Measurements from ENCODE around the gene TSPAN16.
A peak's percentile ranks its signal among the peaks of the same experiment; 100 is the strongest.

Gene TSPAN16

GRCh38 chr19:11291415-11291814 lies 4.5 kb upstream of the TSPAN16 start:
- DNase-seq (ENCODE audit: low read depth), result no peak
- H3K4me3 ChIP-seq (ENCODE audit: low read depth, low read length), result no peak overlapping the region
- TF ChIP-seq, protein P1, sequence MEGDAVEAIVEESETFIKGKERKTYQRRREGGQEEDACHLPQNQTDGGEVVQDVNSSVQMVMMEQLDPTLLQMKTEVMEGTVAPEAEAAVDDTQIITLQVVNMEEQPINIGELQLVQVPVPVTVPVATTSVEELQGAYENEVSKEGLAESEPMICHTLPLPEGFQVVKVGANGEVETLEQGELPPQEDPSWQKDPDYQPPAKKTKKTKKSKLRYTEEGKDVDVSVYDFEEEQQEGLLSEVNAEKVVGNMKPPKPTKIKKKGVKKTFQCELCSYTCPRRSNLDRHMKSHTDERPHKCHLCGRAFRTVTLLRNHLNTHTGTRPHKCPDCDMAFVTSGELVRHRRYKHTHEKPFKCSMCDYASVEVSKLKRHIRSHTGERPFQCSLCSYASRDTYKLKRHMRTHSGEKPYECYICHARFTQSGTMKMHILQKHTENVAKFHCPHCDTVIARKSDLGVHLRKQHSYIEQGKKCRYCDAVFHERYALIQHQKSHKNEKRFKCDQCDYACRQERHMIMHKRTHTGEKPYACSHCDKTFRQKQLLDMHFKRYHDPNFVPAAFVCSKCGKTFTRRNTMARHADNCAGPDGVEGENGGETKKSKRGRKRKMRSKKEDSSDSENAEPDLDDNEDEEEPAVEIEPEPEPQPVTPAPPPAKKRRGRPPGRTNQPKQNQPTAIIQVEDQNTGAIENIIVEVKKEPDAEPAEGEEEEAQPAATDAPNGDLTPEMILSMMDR (IDR thresholded peaks at IDR 0.05; ENCODE audit: low read depth, low read length, missing control alignments), result no peak

GRCh38 chr19:11291991-11292390 lies 4.0 kb upstream of the TSPAN16 start:
- no peak for DNase-seq (ENCODE audit: low read depth)
- TF ChIP-seq, protein P1 (IDR thresholded peaks at IDR 0.05; ENCODE audit: low read depth, low read length, missing control alignments), result no peak
- no peak overlapping the region for H3K4me3 ChIP-seq (ENCODE audit: low read depth, low read length)

GRCh38 chr19:11293433-11294389 lies 2.2 kb upstream of the TSPAN16 start:
- TF ChIP-seq, protein P1 (IDR thresholded peaks at IDR 0.05; ENCODE audit: low read depth, low read length, missing control alignments), result peak; percentile 96
- DNase-seq (ENCODE audit: low read depth), result peak; percentile 13
- H3K4me3 ChIP-seq (ENCODE audit: low read depth, low read length), result no peak overlapping the region

- TF ChIP-seq, protein P1 (IDR thresholded peaks at IDR 0.05; ENCODE audit: low read depth, low read length, missing control alignments), result no peak
- DNase-seq (ENCODE audit: low read depth), result no peak
- no peak overlapping the region for H3K4me3 ChIP-seq (ENCODE audit: low read depth, low read length)
These were observed 780 bp upstream of the TSPAN16 start for GRCh38 chr19:11295180-11295579.

DNA sequence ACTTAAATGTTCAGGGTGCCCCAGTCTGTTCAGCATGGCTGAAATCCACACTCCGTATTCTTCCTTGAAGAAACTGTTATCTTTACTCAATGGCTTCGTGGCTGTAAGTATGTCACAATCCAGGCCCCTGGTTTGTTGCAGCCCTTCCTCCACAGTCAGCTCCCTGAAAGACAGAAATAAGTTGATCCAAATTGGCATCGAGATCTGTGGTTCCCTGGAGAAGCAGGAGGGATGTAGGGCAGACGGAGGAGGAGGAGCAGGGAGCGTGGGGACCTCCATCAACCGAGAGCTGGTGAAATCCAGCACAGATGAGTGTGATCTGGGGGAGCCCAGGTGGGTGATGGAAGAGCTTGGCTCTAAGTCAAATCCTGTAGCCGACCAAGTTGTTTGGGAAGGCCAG lies 304 bp downstream of the TSPAN16 start:
- no peak for DNase-seq (ENCODE audit: low read depth)
- H3K4me3 ChIP-seq (ENCODE audit: low read depth, low read length), result no peak overlapping the region
- TF ChIP-seq, protein P1 (IDR thresholded peaks at IDR 0.05; ENCODE audit: low read depth, low read length, missing control alignments), result no peak

GRCh38 chr19:11299946-11300810 lies 4.2 kb downstream of the TSPAN16 start:
- TF ChIP-seq, protein P1 (IDR thresholded peaks at IDR 0.05; ENCODE audit: low read depth, low read length, missing control alignments), result no peak
- DNase-seq (ENCODE audit: low read depth), result no peak
- H3K4me3 ChIP-seq (ENCODE audit: low read depth, low read length), result no peak overlapping the region
